Stimulated activated CD8-positive, alpha-beta memory T cell treated with anti-CD3 and anti-CD28 coated beads, Interleukin-12 subunit alpha, Interleukin-12 subunit beta, amount 100 ng/mL, for 4 hours (primary cell): ENCODE measurements around the gene RAI1.

Experiments
- DNase-seq: peaks from one replicate; pipeline ENCODE4 v3.0.0-alpha.2; 2020; ENCODE audit warnings: low read depth

Gene RAI1

DNA sequence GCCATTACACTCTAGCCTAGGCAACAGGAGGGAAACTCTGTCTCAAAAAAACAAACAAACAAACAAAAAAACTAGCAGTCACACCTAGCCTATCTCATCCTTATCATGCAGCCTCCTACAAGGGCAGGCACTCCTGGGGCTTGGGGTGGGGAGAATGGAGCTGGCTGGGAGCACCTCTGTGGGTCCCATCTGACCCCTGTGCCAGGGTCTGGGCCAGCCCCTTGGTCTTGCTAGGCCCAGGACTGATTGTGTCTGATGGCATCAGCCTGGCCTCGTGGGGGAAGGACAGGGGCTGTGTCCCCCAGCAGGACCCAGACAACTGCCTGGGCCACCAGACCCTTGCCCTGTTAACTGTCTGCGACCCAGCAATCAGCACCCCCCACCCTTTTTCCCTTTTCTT lies 105.7 kb downstream of the RAI1 start:
- no peak for DNase-seq

DNA sequence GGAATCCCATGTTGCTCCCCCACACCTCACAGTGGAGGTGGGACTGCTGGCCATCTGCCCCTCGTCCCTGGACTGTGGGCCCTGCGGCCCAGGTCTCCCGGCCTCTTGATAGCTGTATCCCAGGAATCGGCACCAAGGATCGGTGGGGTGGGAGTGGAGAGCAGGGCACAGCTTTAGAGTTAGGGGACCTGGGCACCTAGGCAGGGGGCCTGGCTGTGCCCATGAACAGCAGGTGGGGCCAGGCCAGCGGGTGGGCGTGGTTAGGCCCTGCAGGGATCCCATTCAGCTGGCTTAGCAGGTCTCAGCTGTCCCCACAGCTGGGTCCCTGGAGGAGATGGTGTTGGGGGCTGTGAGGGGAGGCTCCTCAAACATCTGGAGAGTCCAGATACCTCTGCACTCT lies 106.3 kb downstream of the RAI1 start:
- DNase-seq, result no peak

DNA sequence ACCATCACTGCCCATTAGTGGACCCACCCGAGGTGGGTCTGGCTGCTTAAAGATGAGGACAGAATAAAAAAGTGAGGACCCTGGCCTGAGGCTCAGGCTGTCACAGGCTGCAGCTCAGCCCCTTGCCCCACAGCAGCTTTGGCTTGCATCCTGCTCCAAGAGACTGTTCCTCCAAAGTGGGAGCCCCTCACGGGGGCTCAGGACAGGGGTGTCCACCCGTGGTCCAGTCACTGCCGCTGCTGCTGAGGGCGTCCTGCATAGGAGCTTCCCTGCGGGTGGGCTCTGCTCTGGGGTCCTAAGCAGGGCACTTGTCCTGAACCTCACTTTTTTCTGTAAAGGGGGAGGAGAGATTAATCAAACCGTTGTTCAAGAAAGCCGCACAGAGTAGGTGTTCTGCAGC lies 107.7 kb downstream of the RAI1 start:
- no peak for DNase-seq

DNA sequence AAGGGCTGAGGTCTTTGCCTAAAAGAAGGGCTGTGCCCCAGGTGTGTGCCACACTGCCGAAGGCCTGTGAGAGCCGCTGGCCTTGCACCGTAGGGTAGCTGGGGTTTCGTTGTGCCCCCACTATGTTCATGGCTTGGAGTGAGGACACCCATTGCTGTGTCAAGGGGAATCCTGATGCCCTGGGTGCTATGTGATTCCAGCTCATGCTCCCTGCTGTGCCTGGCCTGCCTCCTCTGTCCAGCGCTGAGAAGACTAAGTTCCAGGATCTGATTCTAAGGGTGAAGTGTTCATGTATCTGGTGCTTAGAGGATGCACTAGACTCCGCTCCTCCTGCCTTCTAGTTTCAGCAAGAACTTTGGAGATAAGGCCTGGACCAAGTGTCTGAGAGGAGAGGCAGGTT lies 108.2 kb downstream of the RAI1 start:
- no peak for DNase-seq

DNA sequence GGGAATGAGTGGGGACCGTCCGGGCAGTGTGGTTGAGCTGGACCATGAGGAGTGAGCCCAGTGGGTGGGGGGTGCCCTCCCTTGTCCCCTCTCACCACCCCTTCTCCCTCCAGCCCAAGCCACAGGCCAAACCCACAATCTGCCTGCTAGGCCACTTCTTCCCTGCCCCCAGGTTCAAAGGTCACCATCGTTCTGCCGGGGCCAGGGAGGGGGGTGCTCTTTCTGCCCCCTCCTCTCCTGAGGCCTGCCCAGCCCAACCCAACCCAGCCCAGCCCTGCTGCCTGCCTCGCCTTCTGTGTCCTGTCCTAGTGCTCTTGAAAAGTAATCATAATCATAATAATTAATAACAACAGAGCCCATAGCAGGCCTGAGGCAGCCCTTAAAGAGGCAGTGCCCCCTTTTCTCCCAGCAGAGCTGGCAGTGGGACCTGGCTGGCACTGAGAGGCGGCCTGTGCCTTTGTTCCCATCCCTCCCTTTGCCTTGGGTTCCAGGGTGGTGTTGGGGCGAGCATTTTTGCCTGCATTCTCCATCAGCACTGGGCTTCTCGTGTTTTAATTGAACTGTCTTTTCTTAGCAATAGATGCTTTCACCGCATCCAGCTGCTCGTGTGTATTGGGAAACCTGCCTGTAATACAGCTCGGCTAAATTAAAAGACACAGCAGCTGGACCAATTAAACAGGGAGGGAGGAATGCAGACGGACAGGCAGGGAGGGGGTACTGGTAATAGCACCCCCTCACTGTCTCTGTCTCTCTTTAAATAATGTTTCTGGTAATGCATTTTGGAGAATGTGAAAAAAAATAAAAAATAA lies 108.8 kb downstream of the RAI1 start:
- DNase-seq, result no peak

DNA sequence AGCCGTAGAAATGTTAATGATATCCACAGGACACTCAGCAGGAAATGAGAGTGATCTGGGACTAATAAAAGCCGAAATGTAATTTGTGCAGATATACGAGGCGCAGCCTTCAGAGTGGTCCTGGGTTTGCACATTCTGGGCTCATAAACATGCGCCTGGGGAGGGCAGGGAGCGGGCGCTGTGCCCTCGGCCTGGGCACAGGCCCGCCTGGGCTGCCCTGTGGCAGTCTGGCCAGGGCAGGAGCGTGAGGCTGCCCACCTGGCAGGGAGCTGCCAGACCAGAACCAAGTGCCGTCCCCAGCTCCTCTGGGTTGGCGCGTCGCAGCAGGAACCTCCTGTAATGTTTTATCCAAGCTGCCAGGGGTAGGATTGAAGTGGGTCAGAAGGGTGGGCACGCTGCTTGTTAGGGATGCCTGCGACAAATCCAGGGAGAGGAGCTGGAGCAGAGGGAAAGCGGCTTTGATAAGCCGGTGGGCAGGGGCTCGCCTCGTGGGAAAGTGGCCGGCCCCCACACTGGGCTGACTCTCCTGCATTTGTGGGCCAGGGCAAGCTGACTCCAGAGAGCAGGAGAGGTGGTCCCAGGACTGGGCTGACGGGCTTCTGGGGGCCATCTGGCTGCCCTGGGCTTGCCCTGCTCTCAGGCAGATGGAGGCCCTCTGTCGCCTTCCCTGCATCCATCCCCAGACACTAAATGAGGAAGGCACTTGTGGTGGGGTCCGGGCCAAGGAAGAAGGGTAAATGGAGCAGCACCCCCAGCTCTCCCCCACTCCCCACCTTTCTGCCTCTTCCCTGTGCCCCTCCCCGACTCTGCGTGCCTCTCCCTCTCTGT lies 109.6 kb downstream of the RAI1 start:
- DNase-seq, result no peak

DNA sequence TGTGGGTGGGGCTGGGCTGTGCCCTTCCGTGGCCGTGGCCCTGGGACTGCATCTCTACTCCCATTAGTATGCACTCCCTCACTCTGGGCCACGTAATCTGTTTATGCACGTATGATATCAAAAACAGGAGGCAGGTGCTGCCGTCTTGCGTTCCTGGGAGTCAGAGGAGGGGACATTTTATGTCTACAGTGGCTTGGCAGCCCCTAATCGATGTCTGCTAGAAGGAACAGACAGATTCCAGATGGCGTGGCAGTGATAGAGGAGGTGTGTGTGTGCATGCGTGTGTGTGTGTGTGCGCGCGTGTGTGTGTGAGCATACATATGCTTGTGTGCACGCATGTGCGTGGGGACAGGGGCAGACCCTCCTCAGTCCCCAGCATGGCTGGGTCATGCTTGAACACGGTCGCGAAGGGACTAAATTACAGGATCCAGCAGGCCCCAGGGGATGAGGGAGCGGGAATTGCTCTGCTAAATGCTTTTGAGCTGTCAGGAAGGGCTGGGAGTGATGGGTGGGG lies 110.8 kb downstream of the RAI1 start:
- no peak for DNase-seq

DNA sequence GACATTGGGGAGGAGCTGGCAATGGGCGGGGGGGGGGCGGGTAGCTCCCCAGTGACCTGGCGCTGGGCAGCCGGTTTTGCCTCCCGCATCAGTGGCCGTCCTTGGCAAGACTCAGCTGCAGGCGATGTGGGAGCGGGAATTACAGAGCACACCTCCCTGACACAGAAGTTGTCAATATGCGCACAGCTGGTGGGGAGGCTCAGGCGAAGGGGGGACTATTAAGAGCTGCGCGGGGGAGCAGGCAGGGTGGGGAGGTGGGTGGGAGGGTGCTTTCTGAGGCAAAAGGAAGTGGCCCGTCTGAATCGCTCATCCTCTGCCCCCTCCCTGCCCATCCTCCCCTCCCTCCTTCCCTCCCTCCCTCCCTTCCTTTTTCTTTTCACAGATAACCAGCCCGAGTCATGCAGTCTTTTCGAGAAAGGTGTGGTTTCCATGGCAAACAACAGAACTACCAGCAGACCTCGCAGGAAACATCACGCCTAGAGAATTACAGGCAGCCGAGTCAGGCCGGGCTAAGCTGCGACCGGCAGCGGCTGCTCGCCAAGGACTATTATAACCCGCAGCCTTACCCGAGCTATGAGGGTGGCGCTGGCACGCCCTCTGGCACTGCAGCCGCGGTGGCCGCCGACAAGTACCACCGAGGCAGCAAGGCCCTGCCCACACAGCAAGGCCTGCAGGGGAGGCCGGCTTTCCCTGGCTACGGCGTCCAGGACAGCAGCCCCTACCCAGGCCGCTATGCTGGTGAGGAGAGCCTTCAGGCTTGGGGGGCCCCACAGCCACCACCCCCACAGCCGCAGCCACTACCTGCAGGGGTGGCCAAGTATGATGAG lies 111.5 kb downstream of the RAI1 start:
- DNase-seq, result no peak

DNA sequence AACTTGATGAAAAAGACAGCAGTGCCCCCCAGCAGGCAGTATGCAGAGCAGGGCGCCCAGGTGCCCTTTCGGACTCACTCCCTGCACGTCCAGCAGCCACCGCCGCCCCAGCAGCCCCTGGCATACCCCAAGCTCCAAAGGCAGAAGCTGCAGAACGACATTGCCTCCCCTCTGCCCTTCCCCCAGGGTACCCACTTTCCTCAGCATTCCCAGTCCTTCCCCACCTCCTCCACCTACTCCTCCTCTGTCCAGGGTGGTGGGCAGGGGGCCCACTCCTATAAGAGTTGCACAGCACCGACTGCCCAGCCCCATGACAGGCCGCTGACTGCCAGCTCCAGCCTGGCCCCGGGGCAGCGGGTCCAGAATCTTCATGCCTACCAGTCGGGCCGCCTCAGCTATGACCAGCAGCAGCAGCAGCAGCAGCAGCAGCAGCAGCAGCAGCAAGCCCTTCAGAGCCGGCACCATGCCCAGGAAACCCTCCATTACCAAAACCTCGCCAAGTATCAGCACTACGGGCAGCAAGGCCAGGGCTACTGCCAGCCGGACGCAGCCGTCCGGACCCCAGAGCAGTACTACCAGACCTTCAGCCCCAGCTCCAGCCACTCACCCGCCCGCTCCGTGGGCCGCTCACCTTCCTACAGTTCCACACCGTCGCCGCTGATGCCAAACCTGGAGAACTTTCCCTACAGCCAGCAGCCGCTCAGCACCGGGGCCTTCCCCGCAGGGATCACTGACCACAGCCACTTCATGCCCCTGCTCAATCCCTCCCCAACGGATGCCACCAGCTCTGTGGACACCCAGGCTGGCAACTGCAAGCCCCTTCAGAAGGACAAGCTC lies 112.3 kb downstream of the RAI1 start:
- no peak for DNase-seq

DNA sequence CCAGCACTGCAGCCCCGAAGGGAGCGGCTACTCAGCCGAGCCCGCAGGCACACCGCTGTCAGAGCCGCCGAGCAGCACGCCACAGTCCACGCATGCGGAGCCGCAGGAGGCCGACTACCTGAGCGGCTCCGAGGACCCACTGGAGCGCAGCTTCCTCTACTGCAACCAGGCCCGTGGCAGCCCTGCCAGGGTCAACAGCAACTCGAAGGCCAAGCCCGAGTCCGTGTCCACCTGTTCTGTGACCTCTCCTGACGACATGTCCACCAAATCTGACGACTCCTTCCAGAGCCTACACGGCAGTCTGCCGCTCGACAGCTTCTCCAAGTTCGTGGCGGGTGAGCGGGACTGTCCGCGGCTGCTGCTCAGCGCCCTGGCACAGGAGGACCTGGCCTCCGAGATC lies 113.1 kb downstream of the RAI1 start:
- DNase-seq, result no peak

DNA sequence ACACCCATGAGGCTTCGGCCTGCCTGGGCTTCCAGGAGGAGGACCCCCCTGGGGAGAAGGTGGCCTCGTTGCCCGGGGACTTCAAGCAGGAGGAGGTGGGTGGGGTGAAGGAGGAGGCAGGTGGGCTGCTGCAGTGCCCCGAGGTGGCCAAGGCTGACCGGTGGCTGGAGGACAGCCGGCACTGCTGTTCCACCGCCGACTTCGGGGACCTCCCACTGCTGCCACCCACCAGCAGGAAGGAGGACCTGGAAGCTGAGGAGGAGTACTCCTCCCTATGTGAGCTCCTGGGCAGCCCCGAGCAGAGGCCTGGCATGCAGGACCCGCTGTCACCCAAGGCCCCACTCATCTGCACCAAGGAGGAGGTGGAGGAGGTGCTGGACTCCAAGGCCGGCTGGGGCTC lies 114.0 kb downstream of the RAI1 start:
- no peak for DNase-seq

DNA sequence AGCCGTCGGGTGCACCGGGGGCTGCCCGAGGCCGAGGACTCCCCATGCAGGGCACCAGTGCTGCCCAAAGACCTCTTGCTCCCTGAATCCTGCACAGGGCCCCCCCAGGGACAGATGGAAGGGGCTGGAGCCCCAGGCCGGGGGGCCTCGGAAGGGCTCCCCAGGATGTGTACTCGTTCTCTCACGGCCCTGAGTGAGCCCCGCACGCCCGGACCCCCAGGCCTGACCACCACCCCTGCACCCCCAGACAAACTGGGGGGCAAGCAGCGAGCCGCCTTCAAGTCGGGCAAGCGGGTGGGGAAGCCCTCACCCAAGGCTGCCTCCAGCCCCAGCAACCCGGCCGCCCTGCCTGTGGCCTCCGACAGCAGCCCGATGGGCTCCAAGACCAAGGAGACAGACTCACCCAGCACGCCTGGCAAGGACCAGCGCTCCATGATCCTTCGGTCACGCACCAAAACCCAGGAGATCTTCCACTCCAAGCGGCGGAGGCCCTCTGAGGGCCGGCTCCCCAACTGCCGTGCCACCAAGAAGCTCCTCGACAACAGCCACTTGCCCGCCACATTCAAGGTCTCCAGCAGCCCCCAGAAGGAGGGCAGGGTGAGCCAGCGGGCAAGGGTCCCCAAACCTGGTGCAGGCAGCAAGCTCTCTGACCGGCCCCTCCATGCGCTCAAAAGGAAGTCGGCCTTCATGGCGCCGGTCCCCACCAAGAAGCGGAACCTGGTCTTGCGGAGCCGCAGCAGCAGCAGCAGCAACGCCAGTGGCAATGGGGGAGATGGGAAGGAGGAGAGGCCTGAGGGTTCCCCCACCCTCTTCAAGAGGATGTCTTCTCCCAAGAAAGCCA lies 114.9 kb downstream of the RAI1 start:
- no peak for DNase-seq

DNA sequence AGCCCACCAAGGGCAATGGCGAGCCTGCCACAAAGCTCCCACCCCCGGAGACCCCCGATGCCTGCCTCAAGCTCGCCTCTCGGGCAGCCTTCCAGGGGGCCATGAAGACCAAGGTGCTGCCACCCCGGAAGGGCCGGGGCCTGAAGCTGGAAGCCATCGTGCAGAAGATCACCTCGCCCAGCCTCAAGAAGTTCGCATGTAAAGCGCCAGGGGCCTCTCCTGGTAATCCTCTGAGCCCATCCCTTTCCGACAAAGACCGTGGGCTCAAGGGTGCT lies 115.5 kb downstream of the RAI1 start:
- DNase-seq, result no peak

DNA sequence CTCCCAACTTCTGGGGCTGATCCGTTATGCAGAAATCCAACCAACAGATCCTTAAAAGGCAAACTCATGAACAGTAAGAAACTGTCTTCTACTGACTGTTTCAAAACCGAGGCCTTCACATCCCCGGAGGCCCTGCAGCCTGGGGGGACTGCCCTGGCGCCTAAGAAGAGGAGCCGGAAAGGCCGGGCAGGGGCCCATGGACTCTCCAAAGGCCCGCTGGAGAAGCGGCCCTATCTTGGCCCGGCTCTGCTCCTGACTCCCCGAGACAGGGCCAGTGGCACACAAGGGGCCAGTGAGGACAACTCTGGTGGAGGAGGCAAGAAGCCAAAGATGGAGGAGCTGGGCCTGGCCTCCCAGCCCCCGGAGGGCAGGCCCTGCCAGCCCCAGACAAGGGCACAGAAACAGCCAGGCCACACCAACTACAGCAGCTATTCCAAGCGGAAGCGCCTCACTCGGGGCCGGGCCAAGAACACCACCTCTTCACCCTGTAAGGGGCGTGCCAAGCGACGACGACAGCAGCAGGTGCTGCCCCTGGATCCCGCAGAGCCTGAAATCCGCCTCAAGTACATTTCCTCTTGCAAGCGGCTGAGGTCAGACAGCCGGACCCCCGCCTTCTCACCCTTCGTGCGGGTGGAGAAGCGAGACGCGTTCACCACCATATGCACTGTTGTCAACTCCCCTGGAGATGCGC lies 116.0 kb downstream of the RAI1 start:
- no peak for DNase-seq

DNA sequence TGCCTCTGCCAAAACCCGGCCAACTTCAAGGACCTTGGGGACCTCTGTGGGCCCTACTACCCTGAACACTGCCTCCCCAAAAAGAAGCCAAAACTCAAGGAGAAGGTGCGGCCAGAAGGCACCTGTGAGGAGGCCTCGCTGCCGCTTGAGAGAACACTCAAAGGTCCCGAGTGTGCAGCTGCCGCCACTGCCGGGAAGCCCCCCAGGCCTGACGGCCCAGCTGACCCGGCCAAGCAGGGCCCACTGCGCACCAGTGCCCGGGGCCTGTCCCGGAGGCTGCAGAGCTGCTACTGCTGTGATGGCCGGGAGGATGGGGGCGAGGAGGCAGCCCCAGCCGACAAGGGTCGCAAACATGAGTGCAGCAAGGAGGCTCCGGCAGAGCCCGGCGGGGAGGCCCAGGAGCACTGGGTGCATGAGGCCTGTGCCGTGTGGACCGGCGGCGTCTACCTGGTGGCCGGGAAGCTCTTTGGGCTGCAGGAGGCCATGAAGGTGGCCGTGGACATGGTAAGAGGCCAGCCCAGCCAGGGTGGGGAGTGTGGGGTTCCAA lies 116.8 kb downstream of the RAI1 start:
- no peak for DNase-seq

DNA sequence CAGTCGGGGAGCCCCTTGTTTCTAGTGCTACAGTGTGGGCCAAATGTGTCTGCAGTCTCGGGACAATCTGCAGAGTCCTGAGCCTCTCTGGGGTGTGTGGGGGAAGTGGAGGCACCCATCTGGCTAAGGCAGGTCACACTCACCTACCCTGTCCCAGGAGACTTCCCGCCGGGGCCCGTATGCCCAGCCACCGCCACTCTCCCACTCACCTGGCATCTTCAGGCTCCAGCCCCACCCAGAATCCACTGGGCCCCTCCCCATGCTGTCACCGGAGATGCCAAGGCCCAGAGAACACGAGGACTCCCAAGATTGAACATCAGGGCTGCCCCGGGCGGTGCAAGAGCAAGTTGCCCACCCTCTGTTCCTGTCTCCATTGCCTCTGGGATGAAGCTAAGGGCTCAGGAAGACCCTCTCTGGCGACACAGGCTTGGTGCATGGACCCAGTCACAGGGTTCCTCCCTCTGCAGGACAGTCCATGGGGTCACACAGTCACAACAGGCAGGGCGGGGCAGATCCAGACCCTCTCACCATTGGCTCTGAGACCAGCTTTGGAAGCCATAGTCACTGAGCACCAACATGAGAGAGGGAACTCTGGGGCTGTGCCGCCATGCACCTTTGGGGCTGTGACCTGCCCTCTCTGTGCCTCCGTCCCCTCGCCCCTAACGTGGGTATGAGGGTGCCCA lies 117.5 kb downstream of the RAI1 start:
- DNase-seq, result no peak

DNA sequence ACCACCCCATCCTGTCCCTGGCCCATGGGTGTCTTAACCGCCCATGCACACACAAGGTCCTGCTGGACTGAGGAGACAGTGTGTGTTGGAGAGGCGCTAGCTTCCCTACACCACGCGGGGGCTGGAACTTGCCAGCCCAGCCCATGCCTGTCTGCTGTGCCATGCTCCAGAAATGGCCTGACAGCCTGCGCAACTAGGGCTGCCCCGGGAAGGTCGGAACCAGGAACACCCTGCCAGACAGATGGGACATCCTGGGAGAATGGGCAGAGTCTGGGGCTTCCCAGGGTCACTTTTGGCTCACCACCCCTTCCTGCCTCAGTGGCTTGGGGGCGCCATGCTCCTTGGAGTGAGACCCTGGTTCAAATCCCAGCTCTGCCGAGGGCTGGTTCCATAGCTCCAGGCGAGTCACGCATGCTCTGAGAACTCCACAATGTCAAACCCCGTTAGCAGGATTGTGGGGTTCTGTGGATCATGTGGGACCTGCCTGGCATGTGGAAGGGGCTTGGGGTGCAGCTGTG lies 119.3 kb downstream of the RAI1 start:
- DNase-seq, result no peak

DNA sequence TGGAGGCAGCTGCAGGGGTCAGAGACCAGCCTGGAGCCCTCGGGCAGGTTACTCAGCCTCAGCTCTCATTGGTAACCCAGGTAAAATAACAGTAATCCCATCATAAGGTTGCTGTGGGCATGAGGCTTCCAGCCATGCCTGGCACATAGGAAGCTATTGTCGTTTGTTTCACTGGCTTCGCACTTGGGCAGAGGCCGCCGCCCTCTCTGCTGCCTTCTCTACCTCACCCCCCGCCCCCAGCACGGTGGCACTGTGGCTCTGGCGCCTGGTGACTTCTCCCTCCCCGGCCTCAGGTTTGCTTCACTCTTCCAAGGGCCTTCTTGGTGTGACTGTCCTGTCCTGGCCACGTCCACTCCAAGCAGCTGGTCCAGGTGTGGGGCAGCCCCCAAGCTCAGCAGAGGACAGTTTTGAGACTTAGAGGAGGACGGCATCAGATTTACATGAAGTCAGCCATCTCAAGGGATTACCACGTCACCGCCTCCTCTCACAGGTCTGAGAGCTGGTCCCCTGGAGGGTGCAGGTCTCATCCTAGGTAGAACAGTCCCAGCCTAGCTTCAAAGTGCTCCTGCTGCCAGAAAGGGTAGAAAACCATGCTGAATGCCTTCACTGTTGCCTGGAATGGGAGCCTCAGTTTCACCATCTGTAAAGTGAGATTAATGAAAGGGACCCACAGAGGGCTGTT lies 120.7 kb downstream of the RAI1 start:
- DNase-seq, result no peak
